T-helper 1 cell treated with Interleukin-12 subunit alpha and Interleukin-12 subunit beta and Interleukin-4 antibody, amounts not matched to agents 30 μg/mL and 1 μg/mL, for 36 hours (primary cell): ENCODE data around the gene DIO3.

ENCODE experiments used
- H3K27ac Mint-ChIP-seq: one replicate; pipeline ENCODE4 v1.8.0; 2021; ENCODE audit warnings: mild to moderate bottlenecking, mixed read lengths
- H3K27me3 Mint-ChIP-seq: one replicate; pipeline ENCODE4 v1.8.0; 2021; ENCODE audit warnings: low read depth, mixed read lengths
- H3K36me3 Mint-ChIP-seq: one replicate; pipeline ENCODE4 v1.8.0; 2021; ENCODE audit warnings: low read depth, mixed read lengths
- H3K4me1 Mint-ChIP-seq: one replicate; pipeline ENCODE4 v1.8.0; 2021; ENCODE audit warnings: low read depth, mixed read lengths
- H3K4me3 Mint-ChIP-seq: one replicate; pipeline ENCODE4 v1.8.0; 2021; ENCODE audit warnings: mild to moderate bottlenecking, moderate library complexity, mixed read lengths
- H3K9me3 Mint-ChIP-seq: one replicate; pipeline ENCODE4 v1.8.0; 2021; ENCODE audit warnings: mixed read lengths

DIO3 gene

DNA sequence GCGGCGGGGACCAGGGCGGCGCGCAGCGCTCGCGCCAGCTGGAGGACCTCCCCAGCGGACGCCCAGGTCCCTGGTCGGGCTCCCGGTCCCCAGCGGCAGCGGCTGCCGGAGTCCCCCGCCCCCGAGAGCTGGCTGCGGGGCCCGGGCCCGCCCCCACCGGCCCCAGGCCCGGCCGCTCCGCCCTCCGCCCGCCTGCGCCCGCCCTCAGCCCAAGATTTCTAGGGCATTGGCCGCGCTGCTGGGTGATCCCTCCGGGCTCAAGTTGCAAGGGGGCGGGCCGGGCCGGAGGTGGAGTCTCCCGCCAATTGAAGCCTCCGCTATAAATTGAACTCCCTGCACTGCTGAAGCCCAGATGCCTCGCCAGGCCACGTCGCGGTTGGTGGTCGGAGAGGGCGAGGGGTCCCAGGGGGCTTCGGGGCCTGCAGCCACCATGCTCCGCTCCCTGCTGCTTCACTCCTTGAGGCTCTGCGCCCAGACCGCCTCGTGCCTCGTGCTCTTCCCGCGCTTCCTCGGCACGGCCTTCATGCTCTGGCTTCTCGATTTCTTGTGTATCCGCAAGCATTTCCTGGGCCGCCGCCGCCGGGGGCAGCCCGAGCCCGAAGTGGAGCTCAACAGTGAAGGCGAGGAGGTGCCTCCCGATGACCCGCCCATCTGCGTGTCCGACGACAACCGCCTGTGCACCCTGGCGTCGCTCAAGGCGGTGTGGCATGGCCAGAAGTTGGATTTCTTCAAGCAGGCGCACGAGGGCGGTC, at the start of gene DIO3:
TSS of gene DIO3 (plus strand) at position 351 of the 752 bp plus-strand sequence.
- peaks cover 7% of the 10 kb centered on the region for H3K36me3 Mint-ChIP-seq
- H3K4me3 Mint-ChIP-seq: no peak within 1 kb of the TSS
- no peak within 1 kb of the TSS for H3K27ac Mint-ChIP-seq
- H3K4me1 Mint-ChIP-seq: peaks cover 4% of the 10 kb centered on the region
- peaks cover 58% of the 10 kb centered on the region for H3K27me3 Mint-ChIP-seq
- peaks cover 6% of the 10 kb centered on the region for H3K9me3 Mint-ChIP-seq

DNA sequence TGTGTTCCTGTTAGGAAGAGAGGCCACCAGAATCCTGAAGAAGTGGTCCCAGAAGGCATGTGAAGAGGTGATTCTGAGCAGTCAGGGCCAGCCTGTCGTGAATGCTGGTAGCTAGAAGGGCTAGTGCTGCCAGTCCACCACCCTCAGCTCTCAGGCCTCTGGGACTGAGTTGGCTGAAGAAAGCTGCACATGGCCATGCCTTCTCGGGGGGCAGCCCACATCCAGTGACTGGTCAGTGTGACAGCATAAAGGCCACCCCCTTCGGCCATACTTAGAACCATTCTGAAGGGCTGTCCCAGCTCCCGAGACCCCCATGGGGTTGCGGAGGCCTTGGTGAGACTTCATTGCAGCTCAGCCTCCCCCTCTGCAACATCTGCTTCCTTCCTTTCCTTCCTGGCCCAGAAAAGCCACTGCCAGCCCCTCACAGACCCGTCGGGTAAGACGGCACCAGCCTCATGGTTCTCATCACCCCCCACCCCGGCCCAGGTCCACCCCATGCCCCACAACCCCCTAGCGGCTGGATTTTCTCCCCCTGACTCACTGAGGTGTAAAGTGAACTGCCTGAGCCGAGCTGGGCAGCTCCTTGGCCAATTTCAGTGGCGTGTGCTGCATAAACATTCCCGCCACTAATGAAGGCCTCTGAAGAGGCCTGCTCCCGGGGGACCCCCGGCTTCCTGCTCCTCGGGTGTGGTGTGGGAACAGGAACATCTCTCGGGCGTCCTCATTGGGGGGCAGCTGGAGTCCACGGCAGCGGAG, 49.5 kb upstream of the DIO3 start:
- H3K36me3 Mint-ChIP-seq: no peaks in the 10 kb centered on the region
- peaks cover 4% of the 10 kb centered on the region for H3K9me3 Mint-ChIP-seq
- H3K27me3 Mint-ChIP-seq: no peaks in the 10 kb centered on the region
- H3K4me1 Mint-ChIP-seq: no peaks in the 10 kb centered on the region
- H3K4me3 Mint-ChIP-seq: no peak overlapping the region
- no peak overlapping the region for H3K27ac Mint-ChIP-seq

DNA sequence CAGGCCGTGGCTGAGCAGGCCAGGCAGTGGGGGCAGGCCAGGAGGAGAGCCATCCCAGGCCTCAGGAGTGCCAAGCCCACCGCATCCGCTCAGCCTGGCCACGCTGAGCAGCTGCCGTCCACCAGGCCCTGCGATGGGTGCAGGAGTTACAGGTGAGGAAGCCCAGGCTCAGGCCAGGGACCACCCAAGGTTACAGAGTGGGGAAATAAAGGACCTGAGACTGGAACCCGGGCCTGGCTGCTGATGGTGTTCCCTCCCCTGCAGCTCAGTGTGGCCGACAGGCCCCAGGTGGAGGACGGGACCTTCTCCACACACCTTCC, 49.0 kb upstream of the DIO3 start:
- Mint-ChIP-seq H3K27me3 (no peaks in the 10 kb centered on the region), H3K4me1 (no peaks in the 10 kb centered on the region), H3K36me3 (no peaks in the 10 kb centered on the region), H3K27ac (no peak overlapping the region), H3K9me3 (peaks cover 4% of the 10 kb centered on the region), H3K4me3 (no peak overlapping the region)

GRCh38 chr14:101514136-101514535, 47.2 kb upstream of the DIO3 start:
- Mint-ChIP-seq H3K27me3 (no peaks in the 10 kb centered on the region), H3K9me3 (peaks cover 4% of the 10 kb centered on the region), H3K4me1 (no peaks in the 10 kb centered on the region), H3K4me3 (no peak overlapping the region), H3K27ac (no peak overlapping the region), H3K36me3 (no peaks in the 10 kb centered on the region)

- H3K36me3 Mint-ChIP-seq: no peaks in the 10 kb centered on the region
- H3K4me1 Mint-ChIP-seq: no peaks in the 10 kb centered on the region
- no peak overlapping the region for H3K4me3 Mint-ChIP-seq
- no peaks in the 10 kb centered on the region for H3K27me3 Mint-ChIP-seq
- no peak overlapping the region for H3K27ac Mint-ChIP-seq
- H3K9me3 Mint-ChIP-seq: peaks cover 4% of the 10 kb centered on the region
These were observed 44.9 kb upstream of the DIO3 start for GRCh38 chr14:101516401-101516800.

GRCh38 chr14:101518611-101519473, 42.5 kb upstream of the DIO3 start:
- Mint-ChIP-seq H3K27ac (no peak overlapping the region), H3K4me1 (no peaks in the 10 kb centered on the region), H3K4me3 (no peak overlapping the region), H3K27me3 (no peaks in the 10 kb centered on the region), H3K9me3 (peaks cover 4% of the 10 kb centered on the region), H3K36me3 (no peaks in the 10 kb centered on the region)

DNA sequence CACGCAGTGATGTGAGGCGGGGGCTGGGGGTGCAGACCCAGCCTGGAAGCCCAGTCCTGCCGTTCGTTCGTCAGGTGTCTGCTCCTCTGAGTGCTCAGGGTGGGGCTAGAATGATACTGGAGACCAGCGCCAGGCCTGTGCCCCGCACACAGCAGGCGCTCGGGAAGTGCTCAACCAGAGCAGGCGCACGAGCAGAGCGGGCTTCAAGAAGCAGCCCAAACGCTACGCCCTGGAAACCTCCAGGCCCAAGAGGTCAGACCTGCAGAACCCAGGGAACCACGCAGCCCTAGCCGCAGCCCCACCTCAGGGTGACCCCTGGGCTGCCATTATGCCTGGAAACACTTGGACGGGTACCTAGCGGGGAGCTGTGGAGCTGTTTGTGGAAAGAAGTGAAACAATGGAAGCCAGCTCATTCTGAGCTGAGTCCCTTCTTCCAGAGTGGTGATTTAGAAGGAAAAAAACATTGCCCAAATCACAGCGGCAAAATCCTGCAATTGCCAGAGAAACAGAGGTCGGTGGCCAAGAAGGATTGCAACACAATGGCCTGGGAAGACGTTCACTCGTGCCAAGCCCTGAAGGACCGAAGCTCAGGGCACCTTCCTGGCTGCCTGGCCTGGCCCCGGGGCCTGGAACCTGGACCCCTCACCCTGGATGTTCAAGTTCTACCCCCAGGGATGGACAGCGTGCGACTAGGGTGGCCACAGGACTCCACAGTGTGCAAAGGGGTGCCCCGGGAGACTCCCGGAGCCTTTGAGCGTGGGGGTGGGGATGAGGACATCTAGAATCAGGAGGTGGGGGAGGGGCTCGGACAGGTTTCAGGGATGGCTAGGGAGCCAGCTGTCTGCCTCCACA, 40.4 kb upstream of the DIO3 start:
- H3K36me3 Mint-ChIP-seq: no peaks in the 10 kb centered on the region

DNA sequence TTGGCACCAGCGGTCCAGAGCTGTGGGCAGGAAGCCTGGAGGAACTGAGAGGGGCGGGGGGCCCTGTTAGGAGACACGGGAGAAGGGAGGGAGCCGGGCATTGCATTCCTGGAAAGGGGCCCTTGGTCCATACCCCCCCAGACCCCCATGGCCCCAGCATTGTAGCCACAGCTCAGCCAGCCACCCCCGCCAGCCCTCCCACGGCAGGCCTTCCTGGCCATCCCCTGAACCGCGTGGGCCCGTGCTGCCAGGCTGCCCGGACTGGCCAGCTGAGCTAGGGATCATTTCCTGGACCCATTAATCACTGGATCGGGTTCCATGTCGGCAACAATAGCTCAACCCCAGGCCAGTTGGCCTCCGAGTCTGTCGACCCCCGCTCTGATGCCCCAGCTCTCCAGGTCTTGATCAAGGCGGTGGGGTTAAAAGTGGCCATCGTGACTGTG, 39.8 kb upstream of the DIO3 start:
- Mint-ChIP-seq H3K27me3 (no peaks in the 10 kb centered on the region), H3K9me3 (no peaks in the 10 kb centered on the region), H3K4me3 (no peak overlapping the region), H3K4me1 (no peaks in the 10 kb centered on the region), H3K27ac (no peak overlapping the region), H3K36me3 (no peaks in the 10 kb centered on the region)

More for the DNA sequence above, 40.4 kb upstream of the DIO3 start:
- Mint-ChIP-seq H3K4me1 (no peaks in the 10 kb centered on the region), H3K9me3 (peaks cover 4% of the 10 kb centered on the region), H3K27ac (no peak overlapping the region), H3K4me3 (no peak overlapping the region), H3K27me3 (no peaks in the 10 kb centered on the region)

DNA sequence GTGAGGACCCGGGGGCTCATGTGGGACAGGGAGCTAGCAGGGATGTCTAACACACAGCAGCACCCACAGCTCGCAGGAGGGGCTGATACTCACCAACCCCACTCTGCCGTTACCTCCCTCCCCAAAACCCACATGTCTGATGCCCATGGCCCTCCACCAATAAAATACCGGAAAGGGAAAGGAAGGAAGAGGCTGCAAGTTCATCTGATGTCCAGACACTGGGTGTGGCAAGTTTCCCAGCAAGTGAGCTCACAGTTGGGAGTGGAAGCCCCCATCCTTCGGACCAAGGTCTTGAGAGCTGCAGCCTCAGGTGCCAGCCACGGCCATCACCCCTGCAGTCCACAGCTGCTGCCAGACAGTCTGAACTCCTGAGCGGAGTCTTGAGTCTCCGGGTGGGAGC, 39.3 kb upstream of the DIO3 start:
- Mint-ChIP-seq H3K27me3 (no peaks in the 10 kb centered on the region), H3K4me1 (no peaks in the 10 kb centered on the region), H3K27ac (no peak overlapping the region), H3K4me3 (no peak overlapping the region), H3K36me3 (no peaks in the 10 kb centered on the region), H3K9me3 (no peaks in the 10 kb centered on the region)

GRCh38 chr14:101525640-101526527, 35.4 kb upstream of the DIO3 start:
- no peaks in the 10 kb centered on the region for H3K4me1 Mint-ChIP-seq
- H3K36me3 Mint-ChIP-seq: no peaks in the 10 kb centered on the region
- peaks cover under 1% of the 10 kb centered on the region for H3K27me3 Mint-ChIP-seq
- no peak overlapping the region for H3K4me3 Mint-ChIP-seq
- no peak overlapping the region for H3K27ac Mint-ChIP-seq
- H3K9me3 Mint-ChIP-seq: no peaks in the 10 kb centered on the region

DNA sequence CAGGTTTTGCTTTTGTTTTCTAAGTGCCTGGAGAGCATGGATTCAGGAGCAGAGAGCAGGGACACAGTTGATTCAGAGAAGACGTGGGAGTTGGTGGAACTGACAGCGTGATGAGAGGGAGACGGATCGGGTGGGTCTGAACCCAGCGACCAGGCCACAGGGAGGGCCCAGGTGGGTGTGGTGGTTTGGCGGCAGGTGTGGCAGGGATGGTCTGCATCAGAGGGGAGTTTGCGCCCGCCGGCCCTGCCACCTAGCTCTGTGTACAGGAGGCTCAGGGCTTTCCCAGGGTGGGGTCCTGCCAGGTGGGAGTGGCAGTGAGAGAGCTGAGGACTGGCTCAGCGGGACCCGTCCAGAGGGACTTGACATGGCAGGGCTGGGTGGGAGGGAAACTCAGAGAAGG, 33.3 kb upstream of the DIO3 start:
- H3K4me1 Mint-ChIP-seq: no peaks in the 10 kb centered on the region
- H3K36me3 Mint-ChIP-seq: no peaks in the 10 kb centered on the region
- H3K27ac Mint-ChIP-seq: no peak overlapping the region
- peaks cover 3% of the 10 kb centered on the region for H3K27me3 Mint-ChIP-seq
- H3K9me3 Mint-ChIP-seq: no peaks in the 10 kb centered on the region
- H3K4me3 Mint-ChIP-seq: no peak overlapping the region

DNA sequence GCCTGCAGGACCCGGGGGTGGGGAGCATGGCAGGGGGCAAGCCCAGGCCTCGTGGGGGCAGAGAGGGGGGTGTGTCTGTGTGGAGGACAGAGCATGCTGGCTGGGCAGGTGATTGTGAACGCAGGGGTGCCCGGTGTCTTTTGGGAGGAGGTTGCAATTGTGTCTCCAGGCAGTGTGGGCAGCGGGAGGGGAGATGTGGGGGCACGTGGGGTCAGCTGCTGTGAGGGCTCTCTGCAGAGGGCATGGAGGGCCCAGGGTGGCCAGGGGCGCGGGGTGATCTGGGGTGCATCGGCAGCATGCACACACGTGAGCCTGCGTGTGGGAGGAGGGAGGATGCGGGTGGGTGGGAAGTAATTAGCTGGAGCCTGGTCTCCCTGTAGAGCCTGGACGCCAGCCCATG, 32.2 kb upstream of the DIO3 start:
- Mint-ChIP-seq H3K4me1 (no peaks in the 10 kb centered on the region), H3K9me3 (no peaks in the 10 kb centered on the region), H3K36me3 (no peaks in the 10 kb centered on the region), H3K27ac (no peak overlapping the region), H3K4me3 (no peak overlapping the region), H3K27me3 (peaks cover 3% of the 10 kb centered on the region)

DNA sequence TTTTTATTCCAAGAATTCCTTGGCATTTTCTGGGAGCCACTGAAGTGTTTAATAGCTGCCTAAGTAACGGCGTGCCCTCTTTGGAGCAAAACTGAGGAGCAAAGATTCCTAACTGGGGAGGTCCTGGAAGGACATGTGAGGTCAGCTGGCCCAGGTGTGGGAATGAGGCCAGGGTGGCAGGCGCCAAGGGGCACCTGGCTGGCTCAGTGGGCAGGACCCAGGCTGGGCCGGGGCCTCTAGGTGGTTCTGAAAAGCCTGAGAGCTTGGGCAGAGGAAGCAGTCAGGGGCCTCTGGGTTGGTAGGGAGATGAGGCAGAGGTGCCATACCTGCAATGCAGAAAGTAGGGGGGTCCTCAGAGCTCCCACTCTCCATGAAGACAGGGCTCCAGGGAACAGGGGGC, 27.1 kb upstream of the DIO3 start:
- Mint-ChIP-seq H3K4me3 (no peak overlapping the region), H3K27me3 (peaks cover 3% of the 10 kb centered on the region), H3K4me1 (peaks cover 4% of the 10 kb centered on the region), H3K9me3 (no peaks in the 10 kb centered on the region), H3K36me3 (no peaks in the 10 kb centered on the region), H3K27ac (no peak overlapping the region)
